ENCODE data around the gene CLIC1. TPM values are rescaled to one million over a fixed set of nuclear protein-coding genes. Genes with fewer than 3 reads are reported as not detected.

CLIC1 gene
- total RNA-seq, 1 donor from 2014 or later: 185 TPM

DNA sequence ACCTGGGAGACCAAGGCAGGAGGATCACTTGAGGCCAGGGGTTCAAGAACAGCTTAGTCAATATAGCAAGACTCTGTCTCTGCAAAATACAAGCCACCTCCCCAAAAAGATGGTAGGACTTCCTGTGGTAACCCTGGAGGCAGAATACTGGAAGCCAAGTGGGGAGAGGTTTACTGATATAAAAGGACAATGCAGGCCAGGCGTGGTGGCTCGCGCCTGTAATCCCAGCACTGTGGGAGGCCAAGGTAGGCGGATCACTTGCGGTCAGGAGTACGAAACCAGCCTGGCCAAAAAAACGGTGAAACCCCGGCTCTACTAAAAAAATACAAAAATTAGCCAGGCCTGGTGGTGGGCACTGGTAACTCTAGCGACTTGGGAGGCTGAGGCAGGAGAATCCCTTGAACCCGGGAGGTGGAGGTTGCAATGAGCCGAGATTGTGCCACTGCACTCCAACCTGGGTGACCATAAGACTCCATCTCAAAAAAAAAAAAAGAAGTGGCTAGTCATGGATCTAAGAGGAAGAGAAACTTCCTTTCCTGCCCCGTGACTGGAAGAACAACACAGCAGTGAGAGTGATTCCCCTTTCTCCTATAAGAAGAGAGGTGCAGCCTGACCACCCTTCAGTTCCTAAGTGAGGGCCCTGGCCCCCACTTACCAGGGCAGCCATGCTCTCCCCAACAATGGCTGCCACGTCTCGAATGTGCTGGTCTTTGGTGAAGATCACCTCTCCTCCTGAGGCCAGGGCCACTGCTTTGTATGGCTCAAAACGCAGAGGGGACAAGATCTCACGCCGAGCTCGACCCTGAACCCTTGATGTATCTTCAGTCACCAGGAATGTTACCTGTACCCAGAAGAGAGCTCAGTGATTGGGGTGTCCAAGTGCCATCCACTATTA is 32.3 kb upstream of the CLIC1 start:
- no peak for DNase-seq

- no peak for DNase-seq
Measured at GRCh38 chr6:31767096-31767645, 30.8 kb upstream of the CLIC1 start.

GRCh38 chr6:31765910-31766794 is 29.8 kb upstream of the CLIC1 start:
- no peak for DNase-seq

DNA sequence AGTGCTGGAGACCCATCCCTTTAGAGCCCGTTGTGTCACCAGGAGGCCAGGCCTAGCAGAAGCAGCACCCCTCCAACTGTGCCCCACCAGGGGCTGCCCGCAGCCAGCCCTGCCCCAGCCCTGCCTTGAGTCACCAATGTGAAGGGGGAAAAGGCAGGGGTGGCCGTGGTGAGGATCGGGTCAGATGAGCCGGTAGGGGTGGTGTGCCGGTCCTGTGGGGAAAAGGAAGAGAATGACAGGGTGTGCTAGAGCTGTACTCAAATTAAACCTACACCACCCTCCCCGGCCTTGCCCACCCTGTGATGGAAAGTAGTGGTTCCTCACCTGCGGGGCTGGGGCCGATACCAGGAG is 29.2 kb upstream of the CLIC1 start:
- DNase-seq: no peak

DNA sequence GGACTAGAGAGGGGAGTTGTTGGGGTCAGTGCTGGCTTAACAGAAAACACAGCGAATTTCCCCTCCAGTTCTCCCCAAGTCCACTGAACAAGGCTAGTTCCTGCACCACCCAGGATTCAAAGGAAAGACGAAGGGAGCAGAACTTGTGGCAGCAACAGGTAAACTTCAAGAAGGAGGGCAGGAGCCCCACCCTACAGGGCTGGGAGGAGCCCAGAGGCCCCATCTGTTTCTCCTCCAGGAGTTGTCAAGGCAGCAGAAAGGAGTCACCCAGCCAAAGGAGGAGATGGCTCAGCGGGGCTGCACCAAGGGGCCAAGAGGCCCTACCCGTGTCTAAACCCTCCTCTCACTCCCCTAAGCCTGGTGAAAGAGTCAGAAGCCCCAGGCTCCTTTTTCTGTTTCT is 27.9 kb upstream of the CLIC1 start:
- no peak for DNase-seq

DNA sequence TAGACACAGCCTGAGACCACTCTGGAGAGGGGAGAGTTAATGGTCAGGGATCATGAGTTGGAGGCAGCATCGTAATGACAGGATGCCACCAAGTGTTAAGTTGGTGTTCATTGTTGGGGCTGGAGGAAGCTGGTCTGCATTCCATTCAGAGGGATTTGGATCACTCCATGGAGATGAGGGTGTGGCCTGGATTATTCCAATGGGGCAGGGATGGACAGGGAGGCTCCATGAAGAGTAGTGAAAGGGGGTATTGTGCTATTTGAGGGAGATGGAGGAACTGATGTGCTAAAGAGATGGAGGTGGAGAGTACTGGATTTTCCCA is 27.2 kb upstream of the CLIC1 start:
- DNase-seq: peak; percentile 29

GRCh38 chr6:31762878-31763618 is 26.7 kb upstream of the CLIC1 start:
- DNase-seq: no peak

GRCh38 chr6:31762356-31762755 is 26.0 kb upstream of the CLIC1 start, which contains the start of gene SAPCD1:
TSS of gene SAPCD1 (plus strand) at chr6:31762656. CDS start at chr6:31763055, 399 bp downstream.
- DNase-seq: no peak

DNA sequence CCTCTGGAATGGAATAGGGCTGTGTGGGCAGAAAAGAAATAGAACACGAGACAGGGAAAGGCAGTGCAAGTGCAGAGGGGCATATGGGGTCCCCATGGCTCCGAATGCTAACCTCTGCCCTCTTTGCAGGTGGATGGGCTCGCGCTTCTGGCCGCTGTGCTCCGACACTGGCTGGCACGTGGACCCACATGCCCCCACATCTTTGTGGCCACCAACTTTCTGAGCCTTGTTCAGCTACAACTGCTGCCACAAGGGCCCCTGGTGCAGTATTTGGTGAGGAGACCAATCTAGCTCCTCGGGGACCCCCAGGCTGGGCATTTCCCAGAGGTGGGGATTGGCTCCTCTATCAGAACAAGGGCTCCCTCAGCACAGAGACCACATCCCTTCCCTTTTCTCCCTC is 25.0 kb upstream of the CLIC1 start:
- DNase-seq: no peak

DNA sequence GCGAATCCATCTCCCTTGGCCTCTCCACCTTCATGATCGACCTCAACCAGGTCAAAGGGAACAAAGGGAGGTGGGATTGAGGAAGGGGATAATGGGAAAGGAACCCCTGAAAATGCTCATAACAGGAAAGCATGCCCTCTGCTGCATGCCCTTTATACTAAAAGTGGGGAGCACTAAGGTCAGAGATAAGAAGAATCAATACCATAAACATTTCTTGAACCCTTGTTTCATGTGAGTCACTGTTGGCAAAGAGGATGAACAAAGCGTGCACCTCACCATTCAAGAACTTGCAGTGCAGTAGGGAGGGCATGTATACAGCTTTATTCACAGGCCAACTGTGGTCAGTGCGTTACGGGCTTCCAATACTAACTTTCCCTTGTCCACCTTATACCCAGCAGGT is 24.5 kb upstream of the CLIC1 start:
- no peak for DNase-seq

- DNase-seq: no peak
Measured at GRCh38 chr6:31758281-31758680, 22.0 kb upstream of the CLIC1 start.

DNA sequence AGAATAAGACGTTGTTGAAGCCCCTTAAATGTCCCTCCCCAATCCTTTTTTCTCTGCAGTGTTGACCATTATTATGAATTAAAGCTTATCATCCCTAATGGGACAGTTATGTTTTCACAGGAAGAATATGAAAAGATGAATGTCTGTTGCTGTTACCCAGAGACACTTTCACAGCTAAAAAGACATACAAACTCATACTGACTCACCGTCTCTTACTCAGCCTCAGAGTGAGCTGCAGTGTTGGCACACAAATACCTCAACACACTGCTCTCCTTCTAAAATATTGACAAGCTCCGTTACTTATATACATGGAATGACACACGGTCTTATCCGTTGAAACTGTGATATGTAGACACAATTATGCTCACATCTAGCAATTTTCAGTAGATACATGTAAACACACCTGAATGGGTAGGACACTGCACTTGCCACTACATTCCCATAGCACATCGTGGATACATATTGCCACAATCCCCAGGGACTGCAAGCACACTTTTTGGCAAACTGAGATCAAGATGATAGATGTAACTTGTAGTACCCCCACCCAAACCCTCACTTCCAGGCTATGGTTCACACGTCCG is 16.5 kb upstream of the CLIC1 start:
- no peak for DNase-seq

GRCh38 chr6:31750411-31751022 is 14.2 kb upstream of the CLIC1 start:
- no peak for DNase-seq

DNA sequence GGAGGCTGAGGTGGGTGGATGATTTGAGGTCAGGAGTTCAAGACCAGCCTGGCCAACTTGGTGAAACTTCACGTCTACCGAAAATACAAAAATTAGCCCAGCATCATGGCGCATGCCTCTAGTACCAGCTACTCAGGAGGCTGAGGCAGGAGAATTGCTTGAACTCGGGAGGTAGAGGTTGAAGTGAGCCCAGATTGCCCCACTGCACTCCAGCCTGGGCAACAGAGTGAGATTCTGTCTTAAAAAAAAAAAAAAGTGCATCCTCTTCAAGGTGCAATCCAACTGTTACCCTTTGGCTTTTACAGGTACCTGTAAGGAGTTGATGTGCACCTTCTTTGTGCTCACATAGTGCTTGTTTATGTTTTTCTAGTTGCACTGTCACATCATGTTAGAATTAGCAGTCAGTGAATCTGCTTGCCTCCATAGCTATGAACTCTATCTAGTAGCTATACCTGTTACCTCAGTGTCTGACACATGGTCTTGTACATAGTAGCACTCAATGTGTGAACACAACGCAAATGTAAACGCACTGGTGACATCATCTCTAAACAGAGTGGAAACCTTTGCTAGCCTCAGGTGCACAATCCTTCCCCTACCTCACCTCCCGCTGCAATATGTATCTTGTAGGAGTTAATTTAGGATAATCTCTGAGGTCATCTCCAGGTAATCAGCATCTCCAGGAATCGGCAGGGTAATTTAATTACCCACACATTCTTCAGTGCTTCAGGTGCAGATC is 13.1 kb upstream of the CLIC1 start:
- DNase-seq: no peak

DNA sequence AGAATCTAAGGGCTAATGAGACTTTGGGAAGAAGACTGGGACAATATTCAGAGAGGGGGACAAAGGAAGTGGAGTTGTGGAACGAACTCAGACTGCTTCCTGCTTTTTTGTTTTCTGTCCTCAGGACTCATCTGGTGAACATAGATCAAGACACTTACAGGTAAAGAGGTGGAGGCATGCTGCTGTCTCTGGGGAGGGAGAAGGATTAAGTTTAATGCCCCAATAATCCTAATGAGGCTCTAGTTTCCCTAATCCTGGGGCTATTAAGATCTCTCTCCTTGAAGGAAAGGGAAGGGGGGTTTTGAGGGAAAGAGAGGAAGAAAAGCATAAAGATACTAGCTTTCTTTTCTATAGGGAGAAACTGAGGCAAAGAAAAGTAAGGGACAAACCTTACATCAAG is 8.1 kb upstream of the CLIC1 start:
- no peak for DNase-seq

- DNase-seq: no peak
Measured at GRCh38 chr6:31742894-31743293, 6.6 kb upstream of the CLIC1 start.

GRCh38 chr6:31741815-31742214 is 5.5 kb upstream of the CLIC1 start:
- no peak for DNase-seq

GRCh38 chr6:31740397-31741223 is 4.3 kb upstream of the CLIC1 start:
- DNase-seq: no peak

DNA sequence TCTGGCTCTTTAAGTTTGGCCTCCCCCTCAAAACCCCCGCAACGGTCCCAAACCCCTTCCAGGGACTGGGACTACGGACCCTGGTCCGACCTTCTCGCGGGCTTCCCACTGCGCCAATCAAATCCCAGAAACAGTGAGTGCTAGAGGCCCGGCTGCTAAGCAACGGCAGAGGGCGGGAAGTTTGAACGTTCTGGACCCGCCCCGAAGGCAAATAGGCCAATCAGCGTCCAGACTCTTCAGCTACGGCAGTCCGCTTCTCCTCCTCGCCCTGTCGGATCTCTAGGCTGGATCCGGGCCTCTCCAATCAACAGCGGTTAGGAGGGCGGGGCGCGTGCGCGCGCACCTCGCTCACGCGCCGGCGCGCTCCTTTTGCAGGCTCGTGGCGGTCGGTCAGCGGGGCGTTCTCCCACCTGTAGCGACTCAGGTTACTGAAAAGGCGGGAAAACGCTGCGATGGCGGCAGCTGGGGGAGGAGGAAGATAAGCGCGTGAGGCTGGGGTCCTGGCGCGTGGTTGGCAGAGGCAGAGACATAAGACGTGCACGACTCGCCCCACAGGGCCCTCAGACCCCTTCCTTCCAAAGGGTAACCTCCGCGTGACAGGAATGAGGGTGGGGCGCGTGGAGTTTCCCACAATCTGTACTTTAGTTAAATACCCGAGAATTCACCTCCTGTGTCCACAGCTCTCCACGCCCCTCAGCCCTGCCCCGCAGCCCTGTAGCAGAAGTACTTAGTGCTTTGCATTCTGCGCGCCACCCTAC is 3.5 kb upstream of the CLIC1 start, which contains the start of gene MSH5:
Gene MSH5, plus strand, starts transcription at position 367 of the 758 bp plus-strand sequence. CDS start 462 bp downstream, outside the sequence.
- DNase-seq: peak; percentile 99

Data from skin of body (tissue), 2 donors.